Right lobe of liver (tissue), 6 donors: ENCODE data around the gene RFX3. TPM values are rescaled to one million over a fixed set of nuclear protein-coding genes. Genes with fewer than 3 reads are reported as not detected.

Experiments
- ATAC-seq, 4 donors: fragments of 200-7000 bp; cut with Tn5 transposase; one replicate each; pipeline ENCODE4 v1.9.1; 2020; ENCODE audit warnings: mild to moderate bottlenecking in 4 of 4, moderate library complexity in 4 of 4
- DNase-seq, 3 donors: peaks; one replicate each; pipeline ENCODE4 v3.0.0-alpha.2; 2020
- H3K27ac ChIP-seq, 3 donors: fragments of 200-600 bp; one replicate each; pipeline ENCODE4 v1.8.0; 2022
- H3K27me3 ChIP-seq, 2 donors: fragments of 200-600 bp; one replicate each; pipeline ENCODE4 v1.8.0; 2022
- H3K36me3 ChIP-seq, 4 donors: fragments of 200-600 bp; sonication (generic) in 1 of 4; one replicate each; pipeline versions ENCODE4 v1.5.1 to v1.8.0; 2017 to 2022; ENCODE audit warnings: control low read depth in 1 of 4
- H3K4me1 ChIP-seq, 4 donors: fragments of 200-600 bp; sonication (generic) in 1 of 4; one replicate each; pipeline versions ENCODE4 v1.5.1 to v1.8.0; 2017 to 2022; ENCODE audit warnings: control low read depth in 1 of 4
- H3K4me3 ChIP-seq, 3 donors: fragments of 200-600 bp; one replicate each; pipeline ENCODE4 v1.8.0; 2022
- H3K9me3 ChIP-seq, 4 donors: fragments of 200-600 bp; sonication (generic) in 1 of 4; one replicate each; pipeline versions ENCODE4 v1.5.1 to v1.8.0; 2017 to 2022; ENCODE audit warnings: control low read depth in 1 of 4
- CTCF ChIP-seq, 4 donors: fragments of 200-600 bp in 3 of 4; fragments of 450-650 bp in 1 of 4; IDR thresholded peaks; one replicate each; pipeline versions ENCODE4 v1.5.1 to v1.8.0; 2016 to 2022; ENCODE audit warnings: antibody characterized with exemption in 4 of 4, mild to moderate bottlenecking in 2 of 4
- POLR2A ChIP-seq: fragments of 450-650 bp; IDR thresholded peaks from one replicate; pipeline ENCODE4 v1.6.1; 2017; ENCODE audit warnings: antibody characterized with exemption, mild to moderate bottlenecking
- WGBS: methylation state at CpG from one replicate; pipeline ENCODE4 v1.1.6; 2018; ENCODE audit warnings: low coverage, low lambda C conversion rate; ENCODE audit not compliant: insufficient coverage; ENCODE audit errors: missing lambda C conversion rate; 5-methylcytosine and 5-hydroxymethylcytosine counted together
- intact Hi-C, 2 donors: fragments of 100-400 bp; cut with DNase I; formaldehyde crosslinking; loops; one replicate each; pipeline versions ENCODE4 v1.11.2 to v1.14.1; 2022
- total RNA-seq, 6 experiments: library from RNA; depleted of rRNA in 2 of 6; stranded (reverse); fragments of >200 nt in 2 of 6; fragmentation: NEBNext Ultra II Directional in 3 of 6; extraction: Animal tissue kit (Norgen Biotek cat#: 25700) in 3 of 6; gene quantifications; one replicate each; pipeline versions ENCODE4 v1.1.0 to v1.2.4, GENCODE V29; 2016 to 2023
- donor health status: DM: no; HTN: yes; CAD: no.
- donor health status: DM: no; HTN: no; CAD: no.
- donor health status: DM: no; HTN: no; CAD: no.
- donor health status: DM: no; HTN: yes; CAD: no.
- donor health status: DM: no; HTN: yes; CAD: no.

RFX3 gene
- total RNA-seq, 6 experiments from 2014 or later, result 1.4 to 2.5 (median 1.8) TPM

DNA sequence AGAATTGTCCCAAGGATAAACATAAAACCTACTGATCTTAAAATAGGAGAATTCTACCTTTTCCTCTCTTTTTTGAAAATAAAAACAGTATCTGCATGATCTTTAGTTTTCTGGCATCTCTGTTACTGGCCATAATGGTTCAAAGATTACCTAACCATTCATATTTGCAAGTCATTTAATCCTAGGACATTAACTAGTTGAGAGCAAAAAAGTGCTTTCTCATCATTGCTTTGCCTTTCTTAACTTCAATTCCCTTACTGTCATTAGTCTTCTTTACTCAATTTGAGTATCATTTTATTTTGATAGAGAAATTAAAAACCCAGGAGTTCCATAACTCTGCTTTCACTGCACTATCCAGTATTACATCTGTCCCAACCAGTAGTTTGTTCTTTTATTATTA, 68.6 kb downstream of the RFX3 start:
- no peak for ATAC-seq
- no peak overlapping the region for H3K4me3 ChIP-seq

DNA sequence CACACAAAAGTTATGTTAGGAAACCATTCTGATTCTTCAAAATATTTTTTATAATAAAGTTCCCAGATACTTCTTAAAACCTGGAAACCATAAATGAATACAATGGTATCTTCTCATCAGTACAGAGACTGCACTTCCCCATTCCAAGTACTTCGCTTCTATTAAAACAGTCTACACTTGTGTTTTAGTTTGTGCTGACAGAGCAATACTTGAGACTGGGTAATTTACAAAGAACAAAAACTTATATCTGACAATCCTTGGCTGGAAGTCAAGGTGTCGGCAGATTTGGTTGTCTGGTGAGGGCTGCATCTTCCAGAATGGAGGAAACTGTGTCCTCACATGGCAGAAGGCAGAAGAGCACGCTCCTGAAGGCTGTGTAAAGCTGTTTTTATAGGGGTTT, 70.1 kb downstream of the RFX3 start:
- Histone ChIP-seq H3K9me3 (no peaks in the 10 kb centered on the region), H3K27me3 (no peaks in the 10 kb centered on the region), H3K36me3 (no peaks in the 10 kb centered on the region), H3K4me3 (no peak overlapping the region), H3K27ac (no peak overlapping the region), H3K4me1 (no peaks in the 10 kb centered on the region)
- 81% methylated on average over 3 of the region's 3 CpGs for WGBS
- intact Hi-C loops, result no loop called here
- no peak for DNase-seq
- ATAC-seq, result peak in 1 of 4 donors; percentile 28
- TF ChIP-seq CTCF (IDR thresholded peaks at IDR 0.05) (no peak), POLR2A (no peak)

More for the DNA sequence above, 68.6 kb downstream of the RFX3 start:
- DNase-seq, result no peak
- no peak overlapping the region for H3K27ac ChIP-seq
- H3K4me1 ChIP-seq, result no peaks in the 10 kb centered on the region
- H3K36me3 ChIP-seq, result no peaks in the 10 kb centered on the region
- H3K27me3 ChIP-seq, result no peaks in the 10 kb centered on the region
- intact Hi-C loops, result no loop called here
- no peak for TF ChIP-seq CTCF (IDR thresholded peaks at IDR 0.05)
- no peak for TF ChIP-seq POLR2A
- H3K9me3 ChIP-seq, result no peaks in the 10 kb centered on the region

GRCh38 chr9:3455094-3455493, 70.7 kb downstream of the RFX3 start:
- no peaks in the 10 kb centered on the region for H3K27me3 ChIP-seq
- WGBS, result 96% methylated on average over 2 of the region's 2 CpGs
- intact Hi-C loops, result no loop called here
- H3K27ac ChIP-seq, result no peak overlapping the region
- no peak for ATAC-seq
- TF ChIP-seq CTCF (IDR thresholded peaks at IDR 0.05), result no peak
- TF ChIP-seq POLR2A, result no peak
- H3K4me3 ChIP-seq, result no peak overlapping the region
- H3K4me1 ChIP-seq, result no peaks in the 10 kb centered on the region
- H3K36me3 ChIP-seq, result no peaks in the 10 kb centered on the region
- no peak for DNase-seq
- H3K9me3 ChIP-seq, result no peaks in the 10 kb centered on the region

DNA sequence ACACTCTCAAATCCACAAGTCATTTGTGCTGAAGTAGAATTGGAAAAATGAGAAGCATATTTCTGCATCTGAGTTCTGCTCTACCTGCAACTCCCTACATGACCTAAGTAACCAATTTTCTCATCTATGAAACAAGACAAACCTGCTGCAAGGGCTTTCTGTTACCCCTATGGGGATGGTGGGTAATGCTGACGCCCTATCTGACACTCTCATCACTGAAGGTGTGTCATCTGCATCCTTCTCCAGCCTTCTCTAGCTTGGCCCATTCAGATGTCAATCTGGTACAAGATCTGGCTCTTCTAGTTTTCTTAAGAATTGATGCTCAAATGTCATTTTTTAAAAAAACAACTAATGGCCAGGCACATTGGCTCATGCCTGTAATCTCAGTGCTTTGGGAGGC, 73.8 kb downstream of the RFX3 start:
- Histone ChIP-seq H3K4me1 (no peaks in the 10 kb centered on the region), H3K4me3 (no peak overlapping the region), H3K27me3 (no peaks in the 10 kb centered on the region), H3K9me3 (no peaks in the 10 kb centered on the region), H3K36me3 (no peaks in the 10 kb centered on the region), H3K27ac (no peak overlapping the region)
- TF ChIP-seq CTCF (IDR thresholded peaks at IDR 0.05), result no peak
- TF ChIP-seq POLR2A, result no peak
- intact Hi-C loops, result no loop called here
- no peak for ATAC-seq
- whole genome bisulfite sequencing, result 89% methylated on average over 1 of the region's 1 CpG
- DNase-seq, result no peak

- DNase-seq, result no peak
- TF ChIP-seq CTCF (IDR thresholded peaks at IDR 0.05) (no peak), POLR2A (no peak)
- intact Hi-C loops, result no loop called here
These were observed 78.0 kb downstream of the RFX3 start for GRCh38 chr9:3447788-3448187.

More at GRCh38 chr9:3447788-3448187, 78.0 kb downstream of the RFX3 start:
- Histone ChIP-seq H3K4me1 (no peaks in the 10 kb centered on the region), H3K36me3 (no peaks in the 10 kb centered on the region), H3K4me3 (no peak overlapping the region), H3K27ac (no peak overlapping the region), H3K9me3 (no peaks in the 10 kb centered on the region), H3K27me3 (no peaks in the 10 kb centered on the region)
- WGBS, result 100% methylated on average over 1 of the region's 1 CpG
- no peak for ATAC-seq
